ENCODE results near the gene ABCA13.

DNA sequence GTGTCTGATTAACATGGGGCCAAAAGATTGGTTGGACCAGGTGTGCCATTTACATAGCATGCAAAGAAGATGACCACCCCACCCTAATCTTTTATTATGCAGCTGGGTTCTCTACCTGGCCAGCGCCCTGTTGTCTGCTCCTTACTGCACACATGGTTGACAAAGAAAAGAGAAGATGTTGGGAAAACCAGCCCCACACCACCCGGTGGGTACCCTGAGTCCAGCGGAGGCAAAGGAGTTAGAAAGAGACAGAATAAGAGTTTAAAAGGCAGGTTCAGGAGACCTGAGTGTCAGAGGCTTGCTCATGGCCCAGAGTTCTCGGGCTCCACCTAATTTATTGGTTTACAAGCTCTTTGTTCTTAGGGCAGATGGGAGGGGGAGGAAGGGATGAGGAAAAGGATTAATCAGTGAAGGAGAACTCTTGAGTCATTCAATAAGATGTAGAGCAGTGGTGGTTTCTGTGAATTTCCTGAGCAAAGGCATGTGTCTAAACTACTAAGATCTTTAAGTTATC lies 24.1 kb upstream of the ABCA13 start:
- TF ChIP-seq USF2 (IDR thresholded peaks at IDR 0.05; ENCODE audit: borderline replicate concordance, low read depth, low read length): no peak
- no peak for TF ChIP-seq RFX5 (IDR thresholded peaks at IDR 0.05; ENCODE audit: low read length)
- no peak for TF ChIP-seq RAD21 (IDR thresholded peaks at IDR 0.05; ENCODE audit: low read length)
